Astrocyte of the cerebellum (primary cell): ENCODE measurements around the gene PAXX.

ENCODE experiments used
- DNase-seq: peaks from one replicate; pipeline ENCODE4 v3.0.0-alpha.2; 2011; ENCODE audit warnings: low read depth
- H3K4me3 ChIP-seq: 2 replicates; pipeline ENCODE4 v1.5.1; 2011; ENCODE audit warnings: mild to moderate bottlenecking, low read depth, low read length, moderate library complexity
- in situ Hi-C: cut with HindIII; loops from 2 replicates; pipeline ENCODE4 v1.10.0; 2017; ENCODE audit warnings: low sequenced_read_pairs
- TF ChIP-seq, protein P1 (sequence below): IDR thresholded peaks from 2 replicates; pipeline ENCODE4 v1.5.1; 2012; ENCODE audit warnings: low read length, low read depth, moderate library complexity, mild to moderate bottlenecking; ENCODE audit errors: missing control alignments

The PAXX gene

DNA sequence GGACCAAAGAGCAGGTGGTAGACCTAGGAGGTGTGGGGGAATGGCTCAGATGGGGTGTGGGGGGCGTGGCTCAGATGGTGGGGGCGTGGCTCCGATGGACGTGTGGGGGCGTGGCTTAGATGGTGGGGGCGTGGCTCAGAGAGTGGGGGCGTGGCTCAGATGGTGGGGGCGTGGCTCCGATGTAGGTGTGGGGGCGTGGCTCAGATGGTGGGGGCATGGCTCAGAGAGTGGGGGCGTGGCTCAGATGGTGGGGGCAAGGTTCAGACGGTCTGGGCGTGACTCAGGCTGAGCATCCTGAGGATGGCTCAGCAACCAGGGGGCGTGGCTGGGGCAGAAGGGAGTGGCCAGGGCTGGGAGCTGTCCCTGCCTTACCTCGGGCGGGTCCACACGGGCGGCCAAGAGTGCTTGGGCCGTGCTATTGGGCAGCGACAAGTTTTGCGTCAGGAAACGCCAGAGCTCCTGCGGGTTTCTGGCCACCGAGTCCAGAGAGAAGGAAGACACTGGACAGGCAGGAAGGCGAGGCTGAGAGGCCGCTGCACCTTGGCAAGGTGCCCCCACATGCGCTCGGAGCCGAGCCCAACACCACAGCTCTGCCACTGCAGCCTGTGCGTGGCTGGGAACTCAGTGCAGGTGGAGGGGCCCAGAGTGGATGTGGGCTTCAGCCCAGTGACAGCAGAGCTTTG is 29.9 kb downstream of the PAXX start:
- TF ChIP-seq, protein P1, sequence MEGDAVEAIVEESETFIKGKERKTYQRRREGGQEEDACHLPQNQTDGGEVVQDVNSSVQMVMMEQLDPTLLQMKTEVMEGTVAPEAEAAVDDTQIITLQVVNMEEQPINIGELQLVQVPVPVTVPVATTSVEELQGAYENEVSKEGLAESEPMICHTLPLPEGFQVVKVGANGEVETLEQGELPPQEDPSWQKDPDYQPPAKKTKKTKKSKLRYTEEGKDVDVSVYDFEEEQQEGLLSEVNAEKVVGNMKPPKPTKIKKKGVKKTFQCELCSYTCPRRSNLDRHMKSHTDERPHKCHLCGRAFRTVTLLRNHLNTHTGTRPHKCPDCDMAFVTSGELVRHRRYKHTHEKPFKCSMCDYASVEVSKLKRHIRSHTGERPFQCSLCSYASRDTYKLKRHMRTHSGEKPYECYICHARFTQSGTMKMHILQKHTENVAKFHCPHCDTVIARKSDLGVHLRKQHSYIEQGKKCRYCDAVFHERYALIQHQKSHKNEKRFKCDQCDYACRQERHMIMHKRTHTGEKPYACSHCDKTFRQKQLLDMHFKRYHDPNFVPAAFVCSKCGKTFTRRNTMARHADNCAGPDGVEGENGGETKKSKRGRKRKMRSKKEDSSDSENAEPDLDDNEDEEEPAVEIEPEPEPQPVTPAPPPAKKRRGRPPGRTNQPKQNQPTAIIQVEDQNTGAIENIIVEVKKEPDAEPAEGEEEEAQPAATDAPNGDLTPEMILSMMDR = no peak
- H3K4me3 ChIP-seq = no peak overlapping the region
- in situ Hi-C loops = no loop called here
- no peak for DNase-seq

- in situ Hi-C loops = no loop called here
- DNase-seq = no peak
- H3K4me3 ChIP-seq = no peak overlapping the region
- TF ChIP-seq, protein P1 = no peak
Observed at GRCh38 chr9:137022662-137023008, 30.4 kb downstream of the PAXX start.

DNA sequence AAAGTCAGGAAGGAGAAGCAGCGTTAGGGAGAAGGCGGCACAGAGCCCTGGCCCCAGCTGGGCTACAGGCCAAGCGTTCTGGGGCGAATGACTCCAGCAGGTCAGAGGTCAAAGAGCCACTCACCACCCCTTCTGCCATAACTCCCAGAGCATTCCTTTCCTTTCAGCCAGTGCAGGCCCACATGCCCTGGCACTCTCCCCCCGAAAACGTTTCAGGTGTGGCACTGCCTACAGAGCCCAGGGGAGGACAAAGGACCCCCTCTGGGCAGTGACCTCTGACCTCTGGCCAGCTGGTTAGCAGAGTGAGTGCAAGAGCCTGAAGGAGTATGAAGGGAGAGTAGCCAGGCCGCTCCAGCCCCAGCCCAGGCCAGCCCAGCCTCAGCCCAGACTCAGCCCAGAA is 30.9 kb downstream of the PAXX start:
- in situ Hi-C loops = no loop called here
- TF ChIP-seq, protein P1 = no peak

GRCh38 chr9:137023583-137023991 is 31.4 kb downstream of the PAXX start:
- H3K4me3 ChIP-seq = no peak overlapping the region
- no peak for DNase-seq
- TF ChIP-seq, protein P1 = no peak
- in situ Hi-C loops = no loop called here

More for the DNA sequence above, 30.9 kb downstream of the PAXX start:
- H3K4me3 ChIP-seq = no peak overlapping the region
- DNase-seq = no peak

DNA sequence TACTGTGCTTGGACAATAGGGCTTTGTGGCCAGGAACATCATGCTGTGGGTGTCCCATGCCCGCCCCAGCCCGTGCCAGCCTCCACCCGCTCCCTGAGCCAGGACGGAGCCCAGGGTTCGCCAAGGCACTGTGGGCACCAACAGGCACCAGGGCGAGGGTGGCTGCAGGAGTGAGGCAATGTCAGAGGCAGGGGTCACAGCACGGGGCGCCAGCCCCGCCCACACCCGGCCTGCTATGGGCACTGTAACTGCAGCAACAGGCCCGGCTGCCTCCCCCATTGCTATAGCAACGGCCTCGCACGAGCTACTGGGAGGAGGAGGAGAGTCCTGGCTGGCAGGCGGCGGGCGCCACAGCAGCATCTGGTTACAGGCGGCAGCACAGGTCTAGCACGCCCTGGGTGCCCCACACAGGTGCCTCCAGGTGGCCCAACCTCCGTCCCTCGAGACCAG is 33.3 kb downstream of the PAXX start:
- no peak for DNase-seq
- TF ChIP-seq, protein P1 = no peak
- H3K4me3 ChIP-seq = no peak overlapping the region
- in situ Hi-C loops = loop anchor here (25.0 kb wide), 1 partner anchor 238 kb away; the partner anchor contains the start of genes CCDC183 and TMEM141

GRCh38 chr9:137026384-137026783 is 34.2 kb downstream of the PAXX start:
- DNase-seq = no peak
- H3K4me3 ChIP-seq = no peak overlapping the region
- TF ChIP-seq, protein P1 = no peak
- in situ Hi-C loops = loop anchor here (25.0 kb wide), 1 partner anchor 239 kb away; the partner anchor contains the start of genes CCDC183 and TMEM141
